GM12878 (cell line): ENCODE data around the gene POLD1.

Experiments used
- DPF2 ChIP-seq: fragments of 450-650 bp; IDR thresholded peaks from 2 replicates; pipeline ENCODE4 v1.6.1; 2017; ENCODE audit warnings: mild to moderate bottlenecking
- EP300 ChIP-seq, 2 experiments: fragments of 150-350 bp in 1 of 2; IDR thresholded peaks; 2 replicates each; pipeline ENCODE4 v1.6.1; 2011 to 2012; ENCODE audit warnings: low read depth in 2 of 2, low read length in 2 of 2, borderline replicate concordance in 1 of 2, improper control_type of control experiment in 1 of 2, inconsistent platforms in 1 of 2; ENCODE audit not compliant: control insufficient read depth in 1 of 2
- FOS ChIP-seq: IDR thresholded peaks from 3 replicates; pipeline ENCODE4 v1.6.1; 2011; ENCODE audit warnings: borderline replicate concordance; ENCODE audit not compliant: insufficient read length; ENCODE audit errors: extremely low read depth
- HDAC2 ChIP-seq: fragments of 200-600 bp; sonication (generic); IDR thresholded peaks from 2 replicates; pipeline ENCODE4 v1.6.1; 2017
- IKZF2 ChIP-seq, 2 experiments: fragments of 450-650 bp; IDR thresholded peaks; 2 replicates each; pipeline ENCODE4 v1.6.1; 2017; ENCODE audit warnings: mild to moderate bottlenecking in 2 of 2, moderate library complexity in 2 of 2
- KDM1A ChIP-seq: fragments of 200-600 bp; sonication (generic); IDR thresholded peaks from 2 replicates; pipeline ENCODE4 v1.6.1; 2016; ENCODE audit warnings: borderline replicate concordance
- KLF5 ChIP-seq: fragments of 450-650 bp; IDR thresholded peaks from 2 replicates; pipeline ENCODE4 v1.6.1; 2014; ENCODE audit warnings: mild to moderate bottlenecking; ENCODE audit not compliant: partially characterized antibody
- RFX5 ChIP-seq: IDR thresholded peaks from 2 replicates; pipeline ENCODE4 v1.6.1; 2011; ENCODE audit warnings: low read depth, low read length, improper control_type of control experiment
- YY1 ChIP-seq: IDR thresholded peaks from 2 replicates; pipeline ENCODE4 v1.6.1; 2011; ENCODE audit warnings: low read depth, mild to moderate bottlenecking, low read length
- ZBTB4 ChIP-seq: fragments of 450-650 bp; formaldehyde crosslinking; IDR thresholded peaks from 2 replicates; pipeline ENCODE4 v1.4.0; 2022; ENCODE audit warnings: mild to moderate bottlenecking, moderate library complexity

- no peak for TF ChIP-seq YY1
- TF ChIP-seq EP300 (IDR thresholded peaks at IDR 0.05; ENCODE audit: borderline replicate concordance in 1 of 2, control insufficient read depth in 1 of 2, low read depth in 2 of 2, low read length in 2 of 2): no peak
- TF ChIP-seq DPF2: no peak
- TF ChIP-seq RFX5: no peak
- TF ChIP-seq HDAC2: no peak
- TF ChIP-seq IKZF2 (IDR thresholded peaks at IDR 0.05): no peak
- TF ChIP-seq ZBTB4 (CRISPR knock-in tag): no peak
- TF ChIP-seq FOS: no peak
- TF ChIP-seq KLF5: no peak
- no peak for TF ChIP-seq KDM1A
Observed at GRCh38 chr19:50457300-50457699, 73.2 kb downstream of the POLD1 start.
